Glomerular endothelial cell (primary cell): ENCODE results near the gene AMELX. TPM values are rescaled to one million over a fixed set of nuclear protein-coding genes. Genes with fewer than 3 reads are reported as not detected.

Source experiments
- total RNA-seq: library from RNA; depleted of rRNA; stranded (reverse); fragments of >200 nt; gene quantifications from 2 replicates; pipeline ENCODE4 v1.2.3, GENCODE V29; 2015

The AMELX gene
- total RNA-seq, 1 donor from 2014 or later = not detected

Other genes with a start within 250 kb of the AMELX start
- gene HCCS, start 182.1 kb upstream of the AMELX start, total RNA-seq = 11.5 and 24.4 TPM in 2 replicates